Muscle layer of colon (tissue), 2 donors: ENCODE measurements around the gene ALPK3.

Experiments
- H3K27ac ChIP-seq: one replicate; pipeline ENCODE4 v1.7.0; 2013; ENCODE audit warnings: low read depth, mild to moderate bottlenecking, low read length, moderate library complexity
- H3K27me3 ChIP-seq, 2 donors: one replicate each; pipeline ENCODE4 v1.7.0; 2013; ENCODE audit warnings: low read length in 2 of 2, mild to moderate bottlenecking in 2 of 2; ENCODE audit not compliant: insufficient read depth in 2 of 2, control insufficient read depth in 1 of 2
- H3K36me3 ChIP-seq: one replicate; pipeline ENCODE4 v1.7.0; 2013; ENCODE audit warnings: mild to moderate bottlenecking, low read length; ENCODE audit not compliant: insufficient read depth
- H3K4me1 ChIP-seq: one replicate; pipeline ENCODE4 v1.7.0; 2013; ENCODE audit warnings: mild to moderate bottlenecking, low read length; ENCODE audit not compliant: insufficient read depth
- H3K4me3 ChIP-seq, 2 donors: one replicate each; pipeline ENCODE4 v1.7.0; 2013; ENCODE audit warnings: low read length in 2 of 2, low read depth in 1 of 2, mild to moderate bottlenecking in 1 of 2, moderate library complexity in 1 of 2
- H3K9ac ChIP-seq: one replicate; pipeline ENCODE4 v1.7.0; 2013; ENCODE audit warnings: low read length
- H3K9me3 ChIP-seq: one replicate; pipeline ENCODE4 v1.7.0; 2013; ENCODE audit warnings: mild to moderate bottlenecking, low read length
- donor health status: abdominal sarcoma.
- donor health status: Adenocarcinoma of cecum.

The ALPK3 gene

DNA sequence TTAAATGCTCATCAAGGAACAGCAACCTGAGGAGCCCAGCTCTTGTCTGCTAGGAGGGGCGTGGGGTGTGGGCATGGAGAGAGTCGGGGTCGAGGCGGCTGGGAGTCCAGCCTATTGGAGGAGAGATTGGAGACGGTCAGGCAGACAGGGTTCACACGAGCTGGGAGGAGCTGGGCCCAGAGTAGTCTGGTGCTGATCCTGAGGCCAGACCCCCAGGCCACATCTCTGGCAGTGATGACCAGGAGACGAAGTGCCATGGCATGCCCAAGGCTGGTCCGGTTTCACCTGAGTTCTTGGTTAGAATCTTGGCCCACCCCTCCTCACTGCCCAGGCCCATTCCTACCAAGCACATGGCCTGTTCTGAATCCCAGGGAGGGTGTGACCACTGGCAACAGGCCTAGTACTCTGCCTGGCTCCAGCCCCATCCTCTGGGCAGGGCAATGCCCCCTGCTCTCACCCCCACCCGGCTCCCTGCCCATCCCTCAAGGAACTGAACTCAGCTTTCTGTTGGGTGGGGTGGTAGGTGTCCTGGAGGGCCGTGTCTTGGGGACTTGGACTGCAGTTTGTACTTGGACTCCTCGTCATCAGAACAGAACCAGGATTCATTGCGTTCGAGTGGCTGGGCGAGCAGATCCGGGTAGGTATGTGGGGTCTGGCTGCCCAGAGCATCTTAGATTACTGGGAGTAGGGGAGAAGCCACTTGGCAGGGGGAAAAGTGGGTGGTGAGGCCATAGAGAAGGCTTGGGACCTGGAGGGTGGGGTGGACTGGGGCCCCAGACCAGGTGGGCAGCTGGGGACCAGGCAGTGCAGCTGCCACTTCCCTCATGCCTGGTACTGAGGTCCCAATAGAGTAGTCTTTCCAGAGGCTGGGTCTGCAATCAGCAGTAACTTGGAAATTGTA lies 88.1 kb downstream of the ALPK3 start:
- no peak overlapping the region for H3K4me3 ChIP-seq
- no peaks in the 10 kb centered on the region for H3K9me3 ChIP-seq
- H3K27ac ChIP-seq, result no peak overlapping the region
- no peaks in the 10 kb centered on the region for H3K36me3 ChIP-seq
- H3K9ac ChIP-seq, result no peak overlapping the region
- H3K27me3 ChIP-seq, result no peaks in the 10 kb centered on the region
- peaks cover 10% of the 10 kb centered on the region for H3K4me1 ChIP-seq

GRCh38 chr15:84907731-84908130 lies 90.6 kb downstream of the ALPK3 start:
- peaks cover 31% of the 10 kb centered on the region for H3K4me1 ChIP-seq
- no peak overlapping the region for H3K9ac ChIP-seq
- H3K27me3 ChIP-seq, result no peaks in the 10 kb centered on the region
- no peaks in the 10 kb centered on the region for H3K9me3 ChIP-seq
- no peaks in the 10 kb centered on the region for H3K36me3 ChIP-seq
- no peak overlapping the region for H3K4me3 ChIP-seq
- no peak overlapping the region for H3K27ac ChIP-seq

DNA sequence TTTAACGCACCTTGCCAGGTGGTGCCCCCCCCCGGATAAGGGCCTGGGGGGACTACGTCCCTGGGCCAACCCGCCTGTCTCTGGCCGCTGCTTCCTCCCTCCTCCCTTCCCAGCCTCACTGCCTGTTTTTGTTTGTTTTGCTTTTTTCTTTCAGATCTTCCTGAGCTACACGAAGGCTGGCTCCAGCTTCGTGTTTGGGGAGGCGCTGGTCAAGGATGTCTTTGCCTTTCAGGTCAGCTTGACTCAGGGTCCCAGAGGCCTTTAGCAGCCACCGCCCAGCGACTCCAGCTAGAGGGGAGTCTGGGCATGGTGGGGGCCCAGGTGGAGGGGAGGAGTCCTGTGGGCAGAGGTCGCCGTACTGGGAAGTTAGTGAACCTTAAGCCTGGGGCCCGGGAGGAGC lies 91.4 kb downstream of the ALPK3 start:
- H3K36me3 ChIP-seq, result no peaks in the 10 kb centered on the region
- H3K27ac ChIP-seq, result no peak overlapping the region
- no peak overlapping the region for H3K4me3 ChIP-seq
- no peak overlapping the region for H3K9ac ChIP-seq
- H3K4me1 ChIP-seq, result peaks cover 39% of the 10 kb centered on the region
- no peaks in the 10 kb centered on the region for H3K9me3 ChIP-seq
- no peaks in the 10 kb centered on the region for H3K27me3 ChIP-seq

GRCh38 chr15:84909029-84909428 lies 91.9 kb downstream of the ALPK3 start:
- no peaks in the 10 kb centered on the region for H3K9me3 ChIP-seq
- H3K27ac ChIP-seq, result no peak overlapping the region
- no peak overlapping the region for H3K4me3 ChIP-seq

GRCh38 chr15:84909782-84910181 lies 92.6 kb downstream of the ALPK3 start:
- Histone ChIP-seq H3K4me1 (peaks cover 38% of the 10 kb centered on the region), H3K27ac (no peak overlapping the region), H3K9ac (no peak overlapping the region), H3K36me3 (no peaks in the 10 kb centered on the region), H3K27me3 (no peaks in the 10 kb centered on the region), H3K4me3 (no peak overlapping the region), H3K9me3 (no peaks in the 10 kb centered on the region)

More at GRCh38 chr15:84909029-84909428, 91.9 kb downstream of the ALPK3 start:
- H3K36me3 ChIP-seq, result no peaks in the 10 kb centered on the region
- no peaks in the 10 kb centered on the region for H3K27me3 ChIP-seq
- H3K4me1 ChIP-seq, result peaks cover 39% of the 10 kb centered on the region
- no peak overlapping the region for H3K9ac ChIP-seq

GRCh38 chr15:84910928-84911623 lies 93.9 kb downstream of the ALPK3 start:
- Histone ChIP-seq H3K9me3 (no peaks in the 10 kb centered on the region), H3K27ac (no peak overlapping the region), H3K9ac (no peak overlapping the region), H3K4me3 (no peak overlapping the region), H3K4me1 (peaks cover 41% of the 10 kb centered on the region), H3K27me3 (no peaks in the 10 kb centered on the region), H3K36me3 (no peaks in the 10 kb centered on the region)

DNA sequence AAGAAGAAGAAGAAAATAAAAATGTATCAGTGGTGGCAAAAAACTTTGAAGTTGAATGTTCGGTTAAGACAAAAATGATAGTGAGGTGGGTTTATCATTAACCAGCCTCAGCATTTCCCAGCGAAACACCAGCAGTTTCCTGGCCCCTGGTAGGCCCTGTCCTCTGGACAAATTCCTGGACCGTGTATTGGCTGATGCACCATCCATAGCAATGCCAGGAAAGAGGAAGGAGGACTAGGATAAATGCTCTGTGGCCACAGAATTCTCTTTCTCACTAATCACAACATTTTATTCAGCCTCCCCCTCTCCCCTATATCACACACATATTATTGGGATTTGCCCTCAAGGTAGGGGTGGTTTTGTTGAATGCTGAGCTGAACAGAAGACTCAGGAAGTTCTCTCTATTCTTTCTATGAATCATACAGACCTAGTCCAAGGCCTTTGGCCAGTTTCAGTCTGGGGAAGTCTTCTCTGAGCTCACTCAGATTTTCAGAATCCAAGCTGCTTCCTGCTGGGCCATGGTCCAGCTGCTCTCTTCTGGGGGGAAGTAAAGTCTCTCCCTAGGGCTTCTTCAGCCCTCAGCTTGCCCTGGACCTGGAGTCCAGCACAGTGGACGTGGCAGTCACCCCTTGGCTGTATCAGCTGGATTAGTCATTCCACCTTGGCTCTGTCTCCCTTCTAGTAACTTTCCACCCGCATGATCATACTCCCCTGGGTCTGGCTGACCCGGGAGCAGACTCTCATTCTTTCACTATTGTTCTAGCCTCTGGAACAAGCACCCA lies 94.9 kb downstream of the ALPK3 start:
- no peak overlapping the region for H3K4me3 ChIP-seq
- peaks cover 41% of the 10 kb centered on the region for H3K4me1 ChIP-seq
- no peaks in the 10 kb centered on the region for H3K9me3 ChIP-seq
- H3K36me3 ChIP-seq, result no peaks in the 10 kb centered on the region
- no peaks in the 10 kb centered on the region for H3K27me3 ChIP-seq
- peak overlapping the region; percentile 19 for H3K27ac ChIP-seq
- H3K9ac ChIP-seq, result no peak overlapping the region

- Histone ChIP-seq H3K27me3 (no peaks in the 10 kb centered on the region), H3K9ac (no peak overlapping the region), H3K9me3 (no peaks in the 10 kb centered on the region), H3K36me3 (no peaks in the 10 kb centered on the region), H3K4me1 (peaks cover 41% of the 10 kb centered on the region), H3K4me3 (no peak overlapping the region), H3K27ac (peak overlapping the region; percentile 14)
These were observed 96.2 kb downstream of the ALPK3 start for GRCh38 chr15:84913360-84913723.

GRCh38 chr15:84914351-84914750 lies 97.2 kb downstream of the ALPK3 start:
- Histone ChIP-seq H3K36me3 (no peaks in the 10 kb centered on the region), H3K27me3 (no peaks in the 10 kb centered on the region), H3K4me3 (no peak overlapping the region), H3K9ac (no peak overlapping the region), H3K27ac (no peak overlapping the region), H3K4me1 (peaks cover 41% of the 10 kb centered on the region), H3K9me3 (no peaks in the 10 kb centered on the region)

DNA sequence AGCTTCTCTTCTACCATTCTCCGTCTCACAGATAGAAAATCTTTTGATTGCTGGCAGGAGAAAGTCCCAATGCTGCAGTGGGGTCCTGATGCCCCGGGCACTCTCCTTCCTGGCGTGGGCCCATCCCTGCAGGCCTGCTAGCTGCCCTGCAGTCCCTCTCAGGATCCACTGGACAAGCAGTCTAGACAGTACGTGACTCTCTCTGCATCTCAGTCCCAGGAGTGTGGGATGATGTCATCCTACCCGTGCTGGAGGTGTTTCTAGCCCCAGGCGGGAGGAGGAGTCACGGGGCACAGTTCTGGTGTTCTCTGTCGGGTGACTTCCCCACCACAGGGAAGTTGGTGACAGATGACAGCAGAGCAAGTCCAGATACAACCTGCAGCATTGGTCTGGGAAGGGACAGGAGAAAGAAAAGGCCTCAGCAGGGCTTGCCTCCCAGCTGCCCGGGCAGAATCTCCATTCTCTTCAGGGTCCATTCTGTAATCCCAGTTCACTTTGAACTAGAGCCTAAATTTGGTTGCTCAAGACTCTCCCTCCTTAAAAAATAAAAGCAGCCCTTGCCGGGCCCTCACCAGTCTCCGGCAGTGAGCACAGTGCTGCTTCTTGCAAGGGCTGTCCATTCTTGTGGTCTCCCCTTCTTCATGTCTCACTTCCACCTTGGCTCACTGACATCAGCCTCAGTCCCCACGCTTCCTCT lies 97.9 kb downstream of the ALPK3 start:
- Histone ChIP-seq H3K4me3 (no peak overlapping the region), H3K27me3 (no peaks in the 10 kb centered on the region), H3K4me1 (peaks cover 41% of the 10 kb centered on the region), H3K27ac (no peak overlapping the region), H3K9me3 (no peaks in the 10 kb centered on the region), H3K36me3 (no peaks in the 10 kb centered on the region), H3K9ac (no peak overlapping the region)

GRCh38 chr15:84915606-84915958 lies 98.4 kb downstream of the ALPK3 start:
- Histone ChIP-seq H3K27ac (no peak overlapping the region), H3K27me3 (no peaks in the 10 kb centered on the region), H3K36me3 (no peaks in the 10 kb centered on the region), H3K4me1 (peaks cover 41% of the 10 kb centered on the region), H3K4me3 (no peak overlapping the region), H3K9me3 (no peaks in the 10 kb centered on the region), H3K9ac (no peak overlapping the region)
